Measurements from ENCODE around the gene ALKBH7. TPM values are rescaled to one million over a fixed set of nuclear protein-coding genes. Genes with fewer than 3 reads are reported as not detected.

The ALKBH7 gene, protein sequence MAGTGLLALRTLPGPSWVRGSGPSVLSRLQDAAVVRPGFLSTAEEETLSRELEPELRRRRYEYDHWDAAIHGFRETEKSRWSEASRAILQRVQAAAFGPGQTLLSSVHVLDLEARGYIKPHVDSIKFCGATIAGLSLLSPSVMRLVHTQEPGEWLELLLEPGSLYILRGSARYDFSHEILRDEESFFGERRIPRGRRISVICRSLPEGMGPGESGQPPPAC
- total RNA-seq (2022) (55.5 and 70.0 TPM in 2 replicates), Bru-seq, nascent RNA (percentile 59 among the genes with signal in this experiment), BruChase-seq, experiment 1, labeled RNA remaining after a 2-hour chase (percentile 63 among the genes with signal in this experiment), BruChase-seq, experiment 2, labeled RNA remaining after a 6-hour chase (percentile 81 among the genes with signal in this experiment)
- long read RNA-seq, transcript ALKBH7-201 (4 exons, 1,332 nt): major isoform, 54 of 71 reads
- long read RNA-seq, partial matches to known transcripts: 10 of 71 reads
- long read RNA-seq, other reads (novel, unspliced or antisense): 5 of 71 reads

DNA sequence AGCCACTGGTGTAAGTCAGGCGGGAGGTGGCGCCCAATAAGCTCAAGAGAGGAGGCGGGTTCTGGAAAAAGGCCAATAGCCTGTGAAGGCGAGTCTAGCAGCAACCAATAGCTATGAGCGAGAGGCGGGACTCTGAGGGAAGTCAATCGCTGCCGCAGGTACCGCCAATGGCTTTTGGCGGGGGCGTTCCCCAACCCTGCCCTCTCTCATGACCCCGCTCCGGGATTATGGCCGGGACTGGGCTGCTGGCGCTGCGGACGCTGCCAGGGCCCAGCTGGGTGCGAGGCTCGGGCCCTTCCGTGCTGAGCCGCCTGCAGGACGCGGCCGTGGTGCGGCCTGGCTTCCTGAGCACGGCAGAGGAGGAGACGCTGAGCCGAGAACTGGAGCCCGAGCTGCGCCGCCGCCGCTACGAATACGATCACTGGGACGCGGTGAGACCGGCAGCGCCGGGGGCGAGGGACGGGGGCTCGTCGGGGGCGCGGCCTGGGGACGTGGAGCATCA lies at the start of gene ALKBH7:
ALKBH7 (plus strand) TSS at position 201 of the 502 bp plus-strand sequence; CDS start at position 228, 27 bp downstream.
- peaks cover 6% of the 10 kb centered on the region for H3K4me1 Mint-ChIP-seq (ENCODE audit: low read depth, unreplicated experiment)
- CTCF ChIA-PET: interaction anchor here (0.6 to 1.5 kb wide), 11 partner anchors 10 to 246 kb away, joined by 3 to 11 read pairs (median 5); partner anchors contain the start of genes CLPP, GTF2F1 and KHSRP

DNA sequence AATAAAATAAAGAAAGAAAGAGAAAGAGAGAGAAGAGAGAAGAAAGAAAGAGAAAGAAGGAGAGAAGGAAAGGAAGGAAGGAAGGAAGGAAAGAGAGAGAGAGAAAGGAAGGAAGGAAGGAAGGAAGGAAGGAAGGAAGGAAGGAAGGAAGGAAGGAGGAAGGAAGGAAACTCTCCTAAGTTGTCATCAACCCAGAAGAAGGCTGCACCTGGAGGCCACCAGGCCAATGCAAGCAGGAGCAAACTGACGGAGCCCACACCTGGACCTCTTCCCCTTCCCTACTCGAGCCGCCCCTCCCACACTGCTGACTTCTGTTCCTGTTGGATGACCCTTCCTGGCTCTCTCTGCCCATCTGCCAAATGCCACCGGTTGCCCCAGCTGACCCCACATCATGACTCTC lies 47.8 kb upstream of the ALKBH7 start:
- Mint-ChIP-seq H3K4me3 (ENCODE audit: unreplicated experiment) (no peak overlapping the region), H3K27me3 (ENCODE audit: insufficient read depth, unreplicated experiment) (peaks cover 13% of the 10 kb centered on the region), H3K36me3 (ENCODE audit: insufficient read depth, unreplicated experiment) (no peaks in the 10 kb centered on the region), H3K27ac (ENCODE audit: unreplicated experiment) (no peak overlapping the region), H3K4me1 (ENCODE audit: low read depth, unreplicated experiment) (no peaks in the 10 kb centered on the region), H3K9me3 (ENCODE audit: unreplicated experiment) (peaks cover 8% of the 10 kb centered on the region)
- intact Hi-C loops (cut with micrococcal nuclease; ENCODE audit: unreplicated experiment): no loop called here
- no peaks in the 10 kb centered on the region for H3K9me3 ChIP-seq
- ChIA-PET CTCF (no interaction called here), POLR2A (no interaction called here)
- TF ChIP-seq, protein P1, sequence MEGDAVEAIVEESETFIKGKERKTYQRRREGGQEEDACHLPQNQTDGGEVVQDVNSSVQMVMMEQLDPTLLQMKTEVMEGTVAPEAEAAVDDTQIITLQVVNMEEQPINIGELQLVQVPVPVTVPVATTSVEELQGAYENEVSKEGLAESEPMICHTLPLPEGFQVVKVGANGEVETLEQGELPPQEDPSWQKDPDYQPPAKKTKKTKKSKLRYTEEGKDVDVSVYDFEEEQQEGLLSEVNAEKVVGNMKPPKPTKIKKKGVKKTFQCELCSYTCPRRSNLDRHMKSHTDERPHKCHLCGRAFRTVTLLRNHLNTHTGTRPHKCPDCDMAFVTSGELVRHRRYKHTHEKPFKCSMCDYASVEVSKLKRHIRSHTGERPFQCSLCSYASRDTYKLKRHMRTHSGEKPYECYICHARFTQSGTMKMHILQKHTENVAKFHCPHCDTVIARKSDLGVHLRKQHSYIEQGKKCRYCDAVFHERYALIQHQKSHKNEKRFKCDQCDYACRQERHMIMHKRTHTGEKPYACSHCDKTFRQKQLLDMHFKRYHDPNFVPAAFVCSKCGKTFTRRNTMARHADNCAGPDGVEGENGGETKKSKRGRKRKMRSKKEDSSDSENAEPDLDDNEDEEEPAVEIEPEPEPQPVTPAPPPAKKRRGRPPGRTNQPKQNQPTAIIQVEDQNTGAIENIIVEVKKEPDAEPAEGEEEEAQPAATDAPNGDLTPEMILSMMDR (IDR thresholded peaks at IDR 0.05; ENCODE audit: insufficient read depth in 1 of 2, low read depth in 1 of 2, low read length in 1 of 2, severe bottlenecking in 1 of 2, unreplicated experiment in 1 of 2): no peak
- BruUV-seq (replicated peaks): no TSS peak
- no peaks in the 10 kb centered on the region for H3K36me3 ChIP-seq (ENCODE audit: control insufficient read depth, insufficient read depth, low read length)
- no peak for DNase-seq
- no peaks in the 10 kb centered on the region for H3K27me3 ChIP-seq (replicated peaks; ENCODE audit: control insufficient read depth, insufficient read depth, low read length)
- no peaks in the 10 kb centered on the region for H3K4me1 ChIP-seq
- H3K4me3 ChIP-seq (ENCODE audit: low read depth, low read length): no peak overlapping the region

More for the DNA sequence above, at the start of gene ALKBH7:
- DNase-seq: peak; percentile 97 to 99
- no peaks in the 10 kb centered on the region for H3K9me3 Mint-ChIP-seq (ENCODE audit: unreplicated experiment)
- no peaks in the 10 kb centered on the region for H3K27me3 ChIP-seq (replicated peaks; ENCODE audit: control insufficient read depth, insufficient read depth, low read length)
- TF ChIP-seq, protein P1 (IDR thresholded peaks at IDR 0.05; ENCODE audit: insufficient read depth in 1 of 2, low read depth in 1 of 2, low read length in 1 of 2, severe bottlenecking in 1 of 2, unreplicated experiment in 1 of 2): no peak
- intact Hi-C loops (cut with micrococcal nuclease; ENCODE audit: unreplicated experiment): loop anchor here (1.0 to 2.0 kb wide), 5 partner anchors 11 to 104 kb away; partner anchors contain the start of genes CLPP and GTF2F1
- peaks cover 17% of the 10 kb centered on the region for H3K4me1 ChIP-seq
- H3K36me3 ChIP-seq (ENCODE audit: control insufficient read depth, insufficient read depth, low read length): peaks cover 1% of the 10 kb centered on the region; the same call in 1 of the 2 replicates
- peaks cover 49% of the 10 kb centered on the region for H3K36me3 Mint-ChIP-seq (ENCODE audit: insufficient read depth, unreplicated experiment)
- H3K27me3 Mint-ChIP-seq (ENCODE audit: insufficient read depth, unreplicated experiment): no peaks in the 10 kb centered on the region
- no peaks in the 10 kb centered on the region for H3K9me3 ChIP-seq
- POLR2A ChIA-PET: interaction anchor here (0.5 to 1.9 kb wide), 11 partner anchors 9 to 870 kb away, joined by 3 to 27 read pairs (median 7); partner anchors contain the start of genes CLPP, GTF2F1, KHSRP and SLC25A23
- peak within 1 kb of the TSS; percentile 99 for H3K27ac Mint-ChIP-seq (ENCODE audit: unreplicated experiment)
- H3K4me3 ChIP-seq (ENCODE audit: low read depth, low read length): peak within 1 kb of the TSS; percentile 97
- peak within 1 kb of the TSS; percentile 96 for H3K4me3 Mint-ChIP-seq (ENCODE audit: unreplicated experiment)
- BruUV-seq (replicated peaks): no TSS peak

DNA sequence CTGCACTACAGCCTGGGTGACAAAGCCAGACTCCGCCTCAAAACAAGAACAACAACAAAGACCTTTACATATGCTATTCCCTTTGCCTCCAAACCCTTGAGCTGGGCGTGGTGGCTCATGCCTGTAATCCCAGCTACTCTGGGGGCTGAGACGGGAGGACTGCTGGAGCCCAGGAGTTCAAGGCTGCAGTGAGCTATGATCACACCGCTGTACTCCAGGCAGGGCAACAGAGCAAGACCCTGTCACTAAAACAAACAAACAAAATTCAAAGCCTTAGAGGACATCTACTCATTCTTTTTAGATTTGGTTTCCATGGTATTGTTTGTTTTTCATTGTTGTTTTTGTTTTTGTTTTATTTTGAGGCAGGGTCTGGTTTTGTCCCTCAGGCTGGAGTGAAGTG lies 47.0 kb upstream of the ALKBH7 start:
- TF ChIP-seq, protein P1 (IDR thresholded peaks at IDR 0.05; ENCODE audit: insufficient read depth in 1 of 2, low read depth in 1 of 2, low read length in 1 of 2, severe bottlenecking in 1 of 2, unreplicated experiment in 1 of 2): no peak
- no peaks in the 10 kb centered on the region for H3K36me3 ChIP-seq (ENCODE audit: control insufficient read depth, insufficient read depth, low read length)
- intact Hi-C loops (cut with micrococcal nuclease; ENCODE audit: unreplicated experiment): no loop called here
- H3K4me3 Mint-ChIP-seq (ENCODE audit: unreplicated experiment): no peak overlapping the region
- no peaks in the 10 kb centered on the region for H3K27me3 ChIP-seq (replicated peaks; ENCODE audit: control insufficient read depth, insufficient read depth, low read length)
- no peak overlapping the region for H3K4me3 ChIP-seq (ENCODE audit: low read depth, low read length)
- H3K4me1 Mint-ChIP-seq (ENCODE audit: low read depth, unreplicated experiment): no peaks in the 10 kb centered on the region
- DNase-seq: no peak
- ChIA-PET POLR2A (no interaction called here), CTCF (no interaction called here)
- peaks cover 13% of the 10 kb centered on the region for H3K27me3 Mint-ChIP-seq (ENCODE audit: insufficient read depth, unreplicated experiment)
- BruUV-seq (replicated peaks): no TSS peak
- no peaks in the 10 kb centered on the region for H3K9me3 ChIP-seq
- H3K4me1 ChIP-seq: no peaks in the 10 kb centered on the region
- peaks cover 8% of the 10 kb centered on the region for H3K9me3 Mint-ChIP-seq (ENCODE audit: unreplicated experiment)
- no peak overlapping the region for H3K27ac Mint-ChIP-seq (ENCODE audit: unreplicated experiment)
- H3K36me3 Mint-ChIP-seq (ENCODE audit: insufficient read depth, unreplicated experiment): no peaks in the 10 kb centered on the region

All from Caco-2 (cell line).